T-cell (primary cell): ENCODE results near the gene KLHL13. TPM values are rescaled to one million over a fixed set of nuclear protein-coding genes. Genes with fewer than 3 reads are reported as not detected.
"Not testable (repeated sequence)": the region's sequence is repeated elsewhere in the genome, so short reads cannot be mapped to it uniquely, and the experiment has no call there.

ENCODE experiments used
- ATAC-seq, 4 experiments: fragments of 200-7000 bp in 3 of 4; fragments of 150-1000 bp in 1 of 4; cut with Tn5 transposase; replicated peaks in 1 of 4; 1 replicate in 3 of 4; 2 replicates in 1 of 4; pipeline ENCODE4 v1.10.0; 2021; ENCODE audit warnings: moderate library complexity in 3 of 4, mild to moderate bottlenecking in 2 of 4, moderate number of reproducible peaks in 1 of 4
- CTCF ChIA-PET, 2 donors: fragments of 300-600 bp; sonication (Branson Sonifier 250); formaldehyde crosslinking; loops; one replicate each; lab custom pipeline; 2022; ENCODE audit warnings: antibody characterized with exemption in 2 of 2; lab: Charles Lee
- POLR2A ChIA-PET, 2 donors: fragments of 300-600 bp; sonication (Branson Sonifier 250); formaldehyde crosslinking; loops; one replicate each; lab custom pipeline; 2022; ENCODE audit warnings: antibody characterized with exemption in 2 of 2; lab: Charles Lee
- DNase-seq, 35 experiments: peaks; one replicate each; pipeline versions ENCODE4 v3.0.0 to v3.0.0-alpha.2; 2013 to 2023
- H3K27ac ChIP-seq: one replicate; pipeline ENCODE4 v1.5.1; 2013; ENCODE audit warnings: low read length
- H3K27me3 ChIP-seq, 2 experiments: replicated peaks in 1 of 2; 1 replicate in 1 of 2; 2 replicates in 1 of 2; pipeline versions ENCODE4 v1.6.1 to v1.7.0; 2013; ENCODE audit warnings: low read length in 1 of 2, mixed read lengths in 1 of 2; ENCODE audit not compliant: control insufficient read depth in 2 of 2, insufficient read depth in 2 of 2; ENCODE audit errors: extremely low read depth in 1 of 2
- H3K36me3 ChIP-seq, 2 donors: 1 replicate in 1 of 2; 2 replicates in 1 of 2; pipeline versions ENCODE4 v1.6.1 to v1.7.0; 2013; ENCODE audit warnings: low read length in 1 of 2; ENCODE audit not compliant: control insufficient read depth in 2 of 2, insufficient read depth in 1 of 2; ENCODE audit errors: extremely low read depth in 1 of 2
- H3K4me1 ChIP-seq, 2 experiments: 1 replicate in 1 of 2; 2 replicates in 1 of 2; pipeline versions ENCODE4 v1.6.1 to v1.7.0; 2013; ENCODE audit warnings: low read length in 2 of 2, mixed read lengths in 1 of 2; ENCODE audit not compliant: insufficient read depth in 2 of 2, control insufficient read depth in 1 of 2; ENCODE audit errors: extremely low read depth in 1 of 2
- H3K4me3 ChIP-seq, 2 donors: 1 replicate in 1 of 2; 2 replicates in 1 of 2; pipeline versions ENCODE4 v1.5.1 to v1.7.0; 2013; ENCODE audit warnings: mild to moderate bottlenecking in 2 of 2, low read length in 1 of 2, moderate library complexity in 1 of 2; ENCODE audit not compliant: control insufficient read depth in 1 of 2; ENCODE audit errors: extremely low read depth in 1 of 2
- H3K9me3 ChIP-seq: 2 replicates; pipeline ENCODE4 v1.7.0; 2013
- H3K27ac Mint-ChIP-seq, 2 donors: one replicate each; pipeline ENCODE4 v1.8.0; 2020 to 2021; ENCODE audit warnings: mild to moderate bottlenecking in 2 of 2, mixed read lengths in 2 of 2
- H3K27me3 Mint-ChIP-seq, 2 donors: one replicate each; pipeline ENCODE4 v1.8.0; 2021 to 2022; ENCODE audit warnings: mixed read lengths in 2 of 2
- H3K36me3 Mint-ChIP-seq: one replicate; pipeline ENCODE4 v1.8.0; 2021; ENCODE audit warnings: mixed read lengths
- H3K4me1 Mint-ChIP-seq, 3 donors: one replicate each; pipeline ENCODE4 v1.8.0; 2020 to 2022; ENCODE audit warnings: mixed read lengths in 3 of 3, mild to moderate bottlenecking in 1 of 3
- H3K4me3 Mint-ChIP-seq, 3 donors: one replicate each; pipeline ENCODE4 v1.8.0; 2020 to 2022; ENCODE audit warnings: mild to moderate bottlenecking in 3 of 3, mixed read lengths in 3 of 3, moderate library complexity in 3 of 3
- H3K9me3 Mint-ChIP-seq, 3 donors: one replicate each; pipeline ENCODE4 v1.8.0; 2020 to 2022; ENCODE audit warnings: mixed read lengths in 3 of 3
- WGBS: methylation state at CpG from one replicate; pipeline ENCODE4 v1.1.5; 2013; ENCODE audit warnings: missing lambda C conversion rate; ENCODE audit not compliant: insufficient coverage; 5-methylcytosine and 5-hydroxymethylcytosine counted together
- total RNA-seq, 35 experiments: library from RNA in 6 of 35; stranded (reverse) in 6 of 35; fragments of 120-200 nt in 1 of 35; gene quantifications; one replicate each; pipeline versions ENCODE4 v1.2.1 to v1.2.4 and lab custom pipeline; 2013 to 2026

The KLHL13 gene
- total RNA-seq, 5 donors from 2014 or later (not counting 1 experiment from before 2014, with no cell fraction given): 0.38 to 1.4 (median 0.61) TPM

DNA sequence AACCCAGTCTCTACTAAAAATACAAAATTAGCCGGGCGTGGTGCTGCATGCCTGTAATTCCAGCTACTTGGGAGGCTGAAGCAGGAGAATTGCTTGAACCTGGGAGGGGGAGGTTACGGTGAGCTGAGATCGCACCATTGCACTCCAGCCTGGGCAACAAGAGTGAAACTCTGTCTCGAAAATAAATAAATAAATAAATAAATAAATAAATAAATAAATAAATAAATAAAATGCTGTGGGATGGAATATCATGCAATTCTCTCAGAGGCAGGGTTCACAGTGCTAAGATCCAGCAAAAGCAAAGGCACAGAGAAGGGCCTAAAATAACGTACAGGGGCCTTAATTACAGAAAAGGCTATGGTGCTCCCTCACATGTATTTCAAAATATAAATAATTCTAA is 114.2 kb downstream of the KLHL13 start:
- H3K36me3 ChIP-seq, H3K4me1 Mint-ChIP-seq, DNase-seq, H3K9me3 ChIP-seq, H3K4me3 Mint-ChIP-seq, H3K4me1 ChIP-seq, CTCF ChIA-PET, H3K27ac ChIP-seq, H3K27me3 ChIP-seq, H3K27ac Mint-ChIP-seq, ATAC-seq, H3K27me3 Mint-ChIP-seq, POLR2A ChIA-PET, H3K9me3 Mint-ChIP-seq, H3K4me3 ChIP-seq, H3K36me3 Mint-ChIP-seq: not testable (repeated sequence)
- no CpG with 5 or more reads among the region's 6 CpGs for WGBS

DNA sequence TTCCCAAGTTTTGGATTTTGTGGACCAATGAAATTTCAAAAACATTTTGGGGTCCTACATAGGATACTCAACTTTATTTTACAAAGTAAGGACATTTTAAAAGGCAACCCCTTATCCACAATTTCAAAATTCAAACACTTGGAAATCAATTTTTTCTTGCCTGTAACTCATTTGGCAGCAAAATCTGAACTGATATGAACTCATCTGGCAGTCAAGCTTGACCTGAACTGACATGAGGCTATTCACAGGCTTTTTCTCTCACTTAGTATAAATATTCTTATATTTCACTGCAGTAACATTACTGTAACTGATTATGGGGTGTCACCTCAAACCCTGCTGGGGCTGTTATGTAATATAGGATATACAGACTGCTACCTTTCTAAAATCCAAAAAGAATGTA is 116.1 kb downstream of the KLHL13 start:
- no peak for ATAC-seq
- Histone ChIP-seq H3K4me1 (no peaks in the 10 kb centered on the region), H3K36me3 (no peaks in the 10 kb centered on the region), H3K27ac (no peak overlapping the region), H3K4me3 (no peak overlapping the region), H3K27me3 (no peaks in the 10 kb centered on the region), H3K9me3 (no peaks in the 10 kb centered on the region)
- Mint-ChIP-seq H3K27ac (no peak overlapping the region), H3K4me3 (no peak overlapping the region), H3K9me3 (peaks cover 0 to 3% (median 0%) of the 10 kb centered on the region in 3 donors), H3K4me1 (no peaks in the 10 kb centered on the region), H3K27me3 (peaks cover 0 to 7% of the 10 kb centered on the region in 2 donors), H3K36me3 (no peaks in the 10 kb centered on the region)
- ChIA-PET POLR2A (no interaction called here), CTCF (interaction anchor here in 1 of 2 donors (0.6 kb wide), 1 partner anchor 9 kb away, joined by 7 read pairs; no protein-coding TSS in a partner anchor)
- DNase-seq: no peak

DNA sequence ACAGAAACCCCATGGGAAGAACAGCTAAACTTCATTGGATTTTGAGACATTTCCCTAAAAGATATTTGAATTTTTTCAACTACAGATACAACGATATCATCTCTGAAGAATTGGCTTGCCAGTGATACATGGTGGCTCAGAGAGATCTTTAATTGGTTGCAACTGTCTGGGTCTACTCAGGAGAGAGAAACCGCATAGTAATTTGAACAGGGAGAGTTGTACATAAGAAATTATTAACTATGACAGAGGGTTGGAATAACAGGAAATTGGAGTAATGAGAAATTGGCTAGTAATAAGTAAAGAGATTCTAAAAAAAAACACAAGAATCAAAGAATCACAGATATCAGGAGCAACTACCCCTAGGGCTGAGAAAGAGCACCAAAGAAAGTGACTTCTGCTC is 118.4 kb downstream of the KLHL13 start:
- ChIA-PET POLR2A (no interaction called here), CTCF (no interaction called here)
- no peak for ATAC-seq
- no peak overlapping the region for H3K27ac ChIP-seq
- H3K4me1 Mint-ChIP-seq: no peaks in the 10 kb centered on the region
- H3K36me3 Mint-ChIP-seq: no peaks in the 10 kb centered on the region
- H3K4me3 ChIP-seq: no peak overlapping the region
- H3K36me3 ChIP-seq: no peaks in the 10 kb centered on the region
- no peak for DNase-seq
- H3K9me3 ChIP-seq: no peaks in the 10 kb centered on the region
- no peaks in the 10 kb centered on the region for H3K4me1 ChIP-seq
- no peak overlapping the region for H3K4me3 Mint-ChIP-seq
- peaks cover 0 to 3% (median 0%) of the 10 kb centered on the region in 3 donors for H3K9me3 Mint-ChIP-seq
- no CpG with 5 or more reads among the region's 2 CpGs for WGBS
- H3K27ac Mint-ChIP-seq: no peak overlapping the region
- no peaks in the 10 kb centered on the region for H3K27me3 ChIP-seq
- H3K27me3 Mint-ChIP-seq: peaks cover 0 to 3% of the 10 kb centered on the region in 2 donors

DNA sequence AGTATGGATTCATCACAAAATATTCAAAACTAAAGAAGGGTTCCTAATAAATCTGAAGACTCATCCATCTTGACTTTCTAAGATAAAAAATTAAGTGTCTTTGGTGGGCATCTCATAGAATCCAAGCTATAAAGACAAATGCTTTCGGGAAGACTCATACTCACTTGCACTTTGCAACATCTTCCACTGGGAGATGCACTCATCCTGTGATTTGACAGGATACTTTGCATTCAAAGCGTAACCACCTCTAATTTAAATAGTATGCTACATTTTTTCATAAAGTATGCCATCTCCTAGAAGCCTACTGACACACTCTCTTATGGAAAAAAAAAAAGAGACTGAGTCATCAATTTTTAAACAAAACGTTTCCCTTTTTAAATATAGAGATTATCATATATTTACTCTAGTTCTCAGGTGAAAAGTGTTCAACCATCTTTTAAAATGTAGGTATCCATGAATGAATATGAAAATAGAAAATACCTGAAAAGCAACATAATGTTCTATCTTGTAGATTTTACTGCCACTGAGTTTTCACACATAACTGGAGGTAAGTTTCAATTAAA is 119.6 kb downstream of the KLHL13 start:
- Histone ChIP-seq H3K9me3 (no peaks in the 10 kb centered on the region), H3K36me3 (no peaks in the 10 kb centered on the region), H3K27me3 (no peaks in the 10 kb centered on the region), H3K27ac (no peak overlapping the region), H3K4me1 (no peaks in the 10 kb centered on the region), H3K4me3 (no peak overlapping the region)
- DNase-seq (no peak), ATAC-seq (no peak)
- WGBS: no CpG with 5 or more reads among the region's 3 CpGs
- no peaks in the 10 kb centered on the region for H3K4me1 Mint-ChIP-seq
- CTCF ChIA-PET: no interaction called here
- H3K27me3 Mint-ChIP-seq: peaks cover 0 to 7% of the 10 kb centered on the region in 2 donors
- H3K27ac Mint-ChIP-seq: no peak overlapping the region
- peaks cover 0 to 2% (median 0%) of the 10 kb centered on the region in 3 donors for H3K9me3 Mint-ChIP-seq
- POLR2A ChIA-PET: no interaction called here
- H3K4me3 Mint-ChIP-seq: no peak overlapping the region
- no peaks in the 10 kb centered on the region for H3K36me3 Mint-ChIP-seq

DNA sequence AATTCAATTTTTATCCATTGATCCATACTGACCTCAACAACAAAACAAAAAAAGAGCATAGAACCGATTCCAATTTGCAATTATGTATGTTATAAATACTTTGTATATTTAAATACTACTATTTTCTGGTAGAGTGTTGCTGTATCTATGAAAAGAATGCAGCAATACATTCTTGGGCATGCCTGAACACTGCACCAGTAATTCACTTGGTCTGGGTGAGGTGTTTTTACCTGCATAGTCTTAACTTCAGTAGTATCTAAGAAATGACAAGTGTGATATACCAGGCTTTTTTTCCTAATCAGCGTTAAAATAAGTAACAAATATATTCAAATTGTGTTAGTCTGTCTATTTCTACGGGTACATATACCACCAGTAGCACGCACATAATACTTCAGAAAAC is 120.2 kb downstream of the KLHL13 start:
- Mint-ChIP-seq H3K27me3 (peaks cover 0 to 7% of the 10 kb centered on the region in 2 donors), H3K27ac (no peak overlapping the region), H3K4me1 (no peaks in the 10 kb centered on the region), H3K9me3 (no peaks in the 10 kb centered on the region), H3K36me3 (no peaks in the 10 kb centered on the region), H3K4me3 (no peak overlapping the region)
- Histone ChIP-seq H3K36me3 (no peaks in the 10 kb centered on the region), H3K4me3 (no peak overlapping the region), H3K9me3 (no peaks in the 10 kb centered on the region), H3K27ac (no peak overlapping the region), H3K27me3 (no peaks in the 10 kb centered on the region), H3K4me1 (no peaks in the 10 kb centered on the region)
- ChIA-PET CTCF (no interaction called here), POLR2A (no interaction called here)
- ATAC-seq (no peak), DNase-seq (no peak)
- no CpG with 5 or more reads among the region's 4 CpGs for WGBS

DNA sequence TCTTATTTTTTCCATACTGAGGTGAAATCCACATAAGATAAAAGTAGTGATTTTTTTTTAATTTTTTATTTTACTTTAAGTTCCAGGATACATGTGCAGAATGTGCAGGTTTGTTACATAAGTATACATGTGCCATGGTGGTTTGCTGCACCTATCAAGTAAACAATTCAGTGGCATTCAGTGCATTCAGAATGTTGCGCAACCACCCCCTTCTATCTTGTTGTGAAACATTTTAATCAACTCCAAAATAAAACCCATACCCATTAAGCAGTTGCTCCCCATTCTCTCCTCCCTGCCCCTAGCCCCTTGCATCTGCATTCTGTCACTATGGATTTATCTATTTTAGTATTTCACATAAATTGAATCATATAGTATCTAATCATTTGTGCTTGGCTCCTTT is 121.2 kb downstream of the KLHL13 start:
- ChIA-PET POLR2A (no interaction called here), CTCF (no interaction called here)
- no peak for DNase-seq
- Mint-ChIP-seq H3K27ac (no peak overlapping the region), H3K4me1 (no peaks in the 10 kb centered on the region), H3K36me3 (no peaks in the 10 kb centered on the region), H3K27me3 (peaks cover 0 to 7% of the 10 kb centered on the region in 2 donors), H3K9me3 (no peaks in the 10 kb centered on the region), H3K4me3 (no peak overlapping the region)
- Histone ChIP-seq H3K9me3 (no peaks in the 10 kb centered on the region), H3K36me3 (no peaks in the 10 kb centered on the region), H3K27ac (no peak overlapping the region), H3K27me3 (no peaks in the 10 kb centered on the region), H3K4me1 (no peaks in the 10 kb centered on the region), H3K4me3 (no peak overlapping the region)
- ATAC-seq: no peak
- no CpG with 5 or more reads among the region's 1 CpG for WGBS
